ENCODE data around the gene ATF7. TPM values are rescaled to one million over a fixed set of nuclear protein-coding genes. Genes with fewer than 3 reads are reported as not detected.
"Not testable (repeated sequence)": the region's sequence is repeated elsewhere in the genome, so short reads cannot be mapped to it uniquely, and the experiment has no call there.

ATF7 gene
- total and polyA plus RNA-seq, 2 experiments from 2014 or later: 12.8 to 21.5 TPM

- TF ChIP-seq EZH2phosphoT487 (IDR thresholded peaks at IDR 0.05; ENCODE audit: insufficient read depth, low read depth): no peak
- no peak for TF ChIP-seq EZH2 (IDR thresholded peaks at IDR 0.05; ENCODE audit: insufficient read depth, poor library complexity, severe bottlenecking)
- in situ Hi-C loops (cut with MboI): no loop called here
- Histone ChIP-seq H3K79me2 (ENCODE audit: insufficient read depth) (peaks cover 94% of the 10 kb centered on the region), H3K4me1 (ENCODE audit: insufficient read depth) (peaks cover 9% of the 10 kb centered on the region), H3F3A (ENCODE audit: insufficient read depth) (peaks cover 12% of the 10 kb centered on the region; the same call in 1 of the 2 replicates), H3K27ac (no peak overlapping the region), H3K27me3 (replicated peaks; ENCODE audit: insufficient read depth) (no peaks in the 10 kb centered on the region), H3K36me3 (ENCODE audit: low read depth) (no peaks in the 10 kb centered on the region), H3K9ac (no peak overlapping the region), H3K9me2 (ENCODE audit: insufficient read depth) (no peaks in the 10 kb centered on the region), H2AFZ (no peak overlapping the region), H4K20me1 (ENCODE audit: insufficient read depth) (0 out of 2 replicates have a peak, but pooled peaks cover 3% of the 10 kb centered on the region), H3K9me3 (ENCODE audit: low read depth) (no peaks in the 10 kb centered on the region), H3K4me3 (no peak overlapping the region), H3K4me2 (ENCODE audit: unreplicated experiment) (no peak overlapping the region)
- WGBS, 2 experiments (ENCODE audit: low coverage in 1 of 2, low lambda C conversion rate in 2 of 2, missing lambda C conversion rate in 2 of 2): 94 to 98% methylated on average over 8 of the region's 8 CpGs
- no peak for DNase-seq
These were observed 14.9 kb downstream of the ATF7 start for GRCh38 chr12:53611304-53611703.

DNA sequence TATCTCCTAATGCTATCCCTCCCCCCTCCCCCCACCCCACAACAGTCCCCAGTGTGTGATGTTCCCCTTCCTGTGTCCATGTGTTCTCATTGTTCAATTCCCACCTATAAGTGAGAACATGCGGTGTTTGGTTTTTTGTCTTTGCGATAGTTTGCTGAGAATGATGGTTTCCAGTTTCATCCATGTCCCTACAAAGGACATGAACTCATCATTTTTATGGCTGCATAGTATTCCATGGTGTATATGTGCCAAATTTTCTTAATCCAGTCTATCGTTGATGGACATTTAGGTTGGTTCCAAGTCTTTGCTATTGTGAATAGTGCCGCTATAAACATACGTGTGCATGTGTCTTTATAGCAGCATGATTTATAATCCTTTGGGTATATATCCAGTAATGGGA is 19.5 kb downstream of the ATF7 start:
- H3K9me2 ChIP-seq (ENCODE audit: insufficient read depth); H3K4me1 ChIP-seq (ENCODE audit: insufficient read depth); DNase-seq; in situ Hi-C loops (cut with MboI); H3K9me3 ChIP-seq (ENCODE audit: low read depth); H3K36me3 ChIP-seq (ENCODE audit: low read depth); H3K4me3 ChIP-seq; H2AFZ ChIP-seq; H3K9ac ChIP-seq; H3K4me2 ChIP-seq (ENCODE audit: unreplicated experiment); H3K27me3 ChIP-seq (replicated peaks; ENCODE audit: insufficient read depth); H3K27ac ChIP-seq; H4K20me1 ChIP-seq (ENCODE audit: insufficient read depth); H3F3A ChIP-seq (ENCODE audit: insufficient read depth): not testable (repeated sequence)
- peaks cover 94% of the 10 kb centered on the region for H3K79me2 ChIP-seq (ENCODE audit: insufficient read depth)
- 96 to 100% methylated on average over 5 of the region's 5 CpGs for WGBS, 2 experiments (ENCODE audit: low coverage in 1 of 2, low lambda C conversion rate in 2 of 2, missing lambda C conversion rate in 2 of 2)

GRCh38 chr12:53604581-53604980 is 21.6 kb downstream of the ATF7 start:
- no peak for DNase-seq
- TF ChIP-seq EZH2phosphoT487 (IDR thresholded peaks at IDR 0.05; ENCODE audit: insufficient read depth, low read depth): no peak
- TF ChIP-seq EZH2 (IDR thresholded peaks at IDR 0.05; ENCODE audit: insufficient read depth, poor library complexity, severe bottlenecking): no peak
- Histone ChIP-seq H3K36me3 (ENCODE audit: low read depth) (no peaks in the 10 kb centered on the region), H3K4me1 (ENCODE audit: insufficient read depth) (peaks cover 10% of the 10 kb centered on the region; the same call in 1 of the 2 replicates), H3K9me2 (ENCODE audit: insufficient read depth) (no peaks in the 10 kb centered on the region), H3K27me3 (replicated peaks; ENCODE audit: insufficient read depth) (no peaks in the 10 kb centered on the region), H3K9ac (no peak overlapping the region), H3K4me3 (no peak overlapping the region), H3K4me2 (ENCODE audit: unreplicated experiment) (no peak overlapping the region), H3K79me2 (ENCODE audit: insufficient read depth) (peaks cover 92% of the 10 kb centered on the region), H3K9me3 (ENCODE audit: low read depth) (no peaks in the 10 kb centered on the region), H3F3A (ENCODE audit: insufficient read depth) (peaks cover 5% of the 10 kb centered on the region; the same call in 1 of the 2 replicates), H4K20me1 (ENCODE audit: insufficient read depth) (0 out of 2 replicates have a peak, but pooled peaks cover 3% of the 10 kb centered on the region), H3K27ac (no peak overlapping the region), H2AFZ (no peak overlapping the region)
- in situ Hi-C loops (cut with MboI): no loop called here

DNA sequence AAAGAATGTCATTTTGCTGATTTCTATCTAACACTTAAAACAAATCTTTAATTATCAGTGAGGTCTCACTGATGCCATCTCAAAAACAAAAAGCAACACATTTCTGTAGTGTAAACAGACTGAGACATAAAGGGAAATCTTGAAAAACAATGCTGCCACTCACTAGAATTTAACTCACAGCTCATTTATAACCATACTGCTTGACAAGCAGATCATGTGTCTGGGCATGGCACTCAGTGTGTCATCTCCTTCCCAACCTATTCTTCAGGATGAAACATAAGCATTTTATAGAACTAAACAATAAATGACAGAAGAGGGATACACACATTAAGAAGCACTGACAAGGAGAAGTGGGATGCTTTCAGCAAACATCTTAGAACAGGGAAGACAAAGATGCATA is 22.4 kb downstream of the ATF7 start:
- Histone ChIP-seq H3K9me2 (ENCODE audit: insufficient read depth) (no peaks in the 10 kb centered on the region), H3K27me3 (replicated peaks; ENCODE audit: insufficient read depth) (no peaks in the 10 kb centered on the region), H3K4me1 (ENCODE audit: insufficient read depth) (peaks cover 10% of the 10 kb centered on the region; the same call in 1 of the 2 replicates), H3K79me2 (ENCODE audit: insufficient read depth) (peaks cover 90% of the 10 kb centered on the region), H3K27ac (no peak overlapping the region), H3K4me3 (no peak overlapping the region), H3K4me2 (ENCODE audit: unreplicated experiment) (no peak overlapping the region), H3K9ac (no peak overlapping the region), H3K9me3 (ENCODE audit: low read depth) (no peaks in the 10 kb centered on the region), H3K36me3 (ENCODE audit: low read depth) (0 out of 2 replicates have a peak, but pooled peaks cover under 1% of the 10 kb centered on the region), H4K20me1 (ENCODE audit: insufficient read depth) (0 out of 2 replicates have a peak, but pooled peaks cover 3% of the 10 kb centered on the region), H2AFZ (no peak overlapping the region), H3F3A (ENCODE audit: insufficient read depth) (peaks cover 5% of the 10 kb centered on the region; the same call in 1 of the 2 replicates)
- TF ChIP-seq EZH2 (IDR thresholded peaks at IDR 0.05; ENCODE audit: insufficient read depth, poor library complexity, severe bottlenecking) (no peak), EZH2phosphoT487 (IDR thresholded peaks at IDR 0.05; ENCODE audit: insufficient read depth, low read depth) (no peak)
- DNase-seq: no peak
- in situ Hi-C loops (cut with MboI): no loop called here

- Histone ChIP-seq H3K27ac (no peak overlapping the region), H3K27me3 (replicated peaks; ENCODE audit: insufficient read depth) (no peaks in the 10 kb centered on the region), H2AFZ (no peak overlapping the region), H3K4me1 (ENCODE audit: insufficient read depth) (peaks cover 10% of the 10 kb centered on the region; the same call in 1 of the 2 replicates), H3K4me3 (no peak overlapping the region), H3K4me2 (ENCODE audit: unreplicated experiment) (no peak overlapping the region), H3K9me3 (ENCODE audit: low read depth) (no peaks in the 10 kb centered on the region), H3K9ac (no peak overlapping the region), H4K20me1 (ENCODE audit: insufficient read depth) (0 out of 2 replicates have a peak, but pooled peaks cover 3% of the 10 kb centered on the region), H3K9me2 (ENCODE audit: insufficient read depth) (no peaks in the 10 kb centered on the region), H3F3A (ENCODE audit: insufficient read depth) (peaks cover 5% of the 10 kb centered on the region; the same call in 1 of the 2 replicates), H3K79me2 (ENCODE audit: insufficient read depth) (peaks cover 87% of the 10 kb centered on the region), H3K36me3 (ENCODE audit: low read depth) (0 out of 2 replicates have a peak, but pooled peaks cover 7% of the 10 kb centered on the region)
- TF ChIP-seq EZH2phosphoT487 (IDR thresholded peaks at IDR 0.05; ENCODE audit: insufficient read depth, low read depth) (no peak), EZH2 (IDR thresholded peaks at IDR 0.05; ENCODE audit: insufficient read depth, poor library complexity, severe bottlenecking) (no peak)
- no peak for DNase-seq
- in situ Hi-C loops (cut with MboI): no loop called here
These were observed 23.0 kb downstream of the ATF7 start for GRCh38 chr12:53603196-53603595.

Measured in GM23248 (cell line).